Measurements from ENCODE around the gene BMP8B.
"Not testable (repeated sequence)": the region's sequence is repeated elsewhere in the genome, so short reads cannot be mapped to it uniquely, and the experiment has no call there.

BMP8B gene

GRCh38 chr1:39788758-39789570, at the start of gene BMP8B:
BMP8B (minus strand) TSS chr1:39788865; CDS start chr1:39788485, 380 bp downstream.
- DNase-seq (ENCODE audit: low spot score), result peak; percentile 22

GRCh38 chr1:39836595-39837110, 48.0 kb upstream of the BMP8B start:
- no peak for DNase-seq (ENCODE audit: low spot score)

DNA sequence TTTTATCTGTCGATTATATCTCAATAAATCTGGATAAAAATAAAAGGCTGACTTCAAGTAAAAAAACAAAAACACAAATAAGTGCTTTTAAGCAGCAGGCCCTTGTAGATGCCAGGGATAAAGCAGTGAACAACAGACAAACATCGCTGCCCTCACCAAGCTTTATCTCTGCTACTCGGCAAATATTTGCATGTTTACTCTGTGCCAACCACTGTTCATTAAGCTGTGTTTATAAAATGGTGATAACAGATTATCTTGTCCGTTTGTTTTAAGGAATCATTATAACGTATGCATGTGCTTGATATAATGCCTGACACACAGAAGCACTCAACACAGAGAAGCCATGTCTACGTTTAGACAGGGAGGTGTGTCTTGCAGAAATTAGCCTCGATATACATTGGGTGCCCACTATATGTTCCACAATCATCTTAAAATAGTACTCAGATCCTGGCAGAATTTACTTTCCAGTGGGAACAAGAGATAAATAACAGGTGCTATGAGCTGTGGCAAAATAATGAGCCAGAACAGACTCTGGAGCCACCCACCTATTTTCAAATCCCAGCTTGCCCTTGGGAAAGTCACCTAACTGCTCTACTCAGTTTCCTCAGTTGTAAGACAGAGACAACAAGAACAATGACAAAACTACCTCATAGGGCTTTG, 47.4 kb upstream of the BMP8B start:
- DNase-seq (ENCODE audit: low spot score), result no peak

- DNase-seq (ENCODE audit: low spot score), result no peak
Measured at GRCh38 chr1:39835110-39835509, 46.4 kb upstream of the BMP8B start.

DNA sequence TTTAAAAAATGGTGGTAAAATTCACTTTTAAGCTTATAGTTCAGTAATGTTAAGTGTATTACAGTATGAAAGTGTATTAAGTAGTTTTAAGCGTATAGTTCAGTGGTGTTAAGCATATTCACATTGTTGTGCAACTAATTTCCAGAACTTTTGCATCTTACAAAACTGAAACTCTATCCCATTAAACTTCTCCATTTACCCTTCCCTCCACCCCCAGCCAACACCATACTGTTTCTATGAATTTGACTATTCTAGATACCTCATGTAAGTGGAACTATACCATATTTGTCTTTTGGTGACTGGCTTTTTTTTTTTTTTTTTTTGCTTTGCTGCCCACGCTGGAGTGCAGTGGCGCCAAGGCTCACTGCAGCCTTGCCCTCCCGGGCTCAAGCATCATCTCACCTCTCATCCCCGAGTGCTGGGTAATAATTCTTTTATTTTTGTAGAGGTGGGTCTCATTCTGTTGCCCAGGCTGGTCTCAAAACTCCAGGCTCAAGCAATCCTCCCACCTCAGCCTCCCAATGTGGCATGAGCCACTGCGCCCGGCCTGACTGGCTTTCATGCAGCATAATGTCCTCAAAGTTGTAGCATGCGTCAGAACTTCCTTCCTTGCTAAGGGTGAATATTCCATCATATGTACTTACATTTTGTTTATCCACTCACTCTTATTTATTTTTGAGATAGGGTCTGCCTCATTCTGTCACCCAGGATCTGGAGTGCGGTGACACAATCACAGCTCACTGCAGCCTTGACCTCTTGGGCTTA, 45.1 kb upstream of the BMP8B start:
- DNase-seq (ENCODE audit: low spot score), result no peak

GRCh38 chr1:39833121-39833520, 44.5 kb upstream of the BMP8B start:
- no peak for DNase-seq (ENCODE audit: low spot score)

- DNase-seq (ENCODE audit: low spot score), result no peak
Measured at GRCh38 chr1:39832294-39832693, 43.6 kb upstream of the BMP8B start.

DNA sequence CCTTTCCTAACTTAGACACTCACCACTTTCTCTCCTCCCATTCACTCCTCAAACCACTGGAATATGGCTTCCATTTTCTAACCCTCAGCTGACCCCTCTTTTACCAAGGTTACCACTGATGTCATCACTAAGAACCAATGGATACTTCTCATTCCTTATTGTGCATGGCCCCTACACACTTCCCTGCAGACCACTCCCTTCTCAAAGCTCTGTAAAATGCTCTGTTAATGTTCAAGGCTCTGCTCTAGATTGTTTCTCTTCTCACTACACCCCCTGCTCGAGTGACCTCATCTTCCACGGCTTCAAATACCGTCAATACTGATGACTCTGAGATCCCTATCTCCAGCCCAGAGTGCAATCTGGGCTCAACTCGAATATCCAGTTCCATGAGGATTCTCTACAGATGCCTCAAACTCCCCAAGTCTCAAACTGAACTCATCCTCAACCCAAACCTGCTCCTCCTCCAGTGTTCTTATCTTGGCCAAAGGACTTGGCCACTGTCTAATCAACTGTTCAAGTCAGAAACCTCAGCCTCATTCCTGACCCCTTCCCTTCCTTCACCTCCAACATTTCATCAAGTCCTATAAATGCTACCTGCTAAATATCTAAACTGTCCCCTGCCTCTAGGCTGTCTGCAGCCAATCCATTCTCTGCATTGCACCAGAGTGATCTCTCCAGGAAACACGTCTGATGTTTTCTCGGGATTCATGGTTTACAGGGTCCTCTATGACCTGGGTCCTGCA, 41.3 kb upstream of the BMP8B start:
- no peak for DNase-seq (ENCODE audit: low spot score)

- DNase-seq (ENCODE audit: low spot score), result no peak
Measured at GRCh38 chr1:39828734-39829133, 40.1 kb upstream of the BMP8B start.

- not testable (repeated sequence) for DNase-seq (ENCODE audit: low spot score)
Measured at GRCh38 chr1:39828255-39828654, 39.6 kb upstream of the BMP8B start.

- DNase-seq (ENCODE audit: low spot score), result no peak
Measured at GRCh38 chr1:39827201-39827600, 38.5 kb upstream of the BMP8B start.

DNA sequence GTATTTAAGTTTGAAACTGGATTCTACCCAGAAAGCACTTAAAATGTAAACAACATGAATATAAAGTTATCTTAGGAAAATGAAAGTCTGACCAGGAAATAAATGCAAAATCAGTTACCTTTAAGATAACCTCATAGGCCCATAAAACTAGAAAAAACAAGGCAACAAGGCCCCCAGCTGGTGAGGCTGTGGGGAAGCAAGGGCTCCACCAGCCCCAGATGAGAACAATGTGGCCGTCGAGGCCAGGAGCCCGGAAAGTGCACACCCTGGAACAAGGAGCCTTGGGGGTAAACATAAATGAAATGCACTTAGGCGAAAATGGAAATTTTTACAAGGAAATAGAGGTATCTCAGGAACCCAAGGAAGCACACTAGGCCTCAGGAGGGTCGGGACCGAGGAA, 37.9 kb upstream of the BMP8B start:
- no peak for DNase-seq (ENCODE audit: low spot score)

DNA sequence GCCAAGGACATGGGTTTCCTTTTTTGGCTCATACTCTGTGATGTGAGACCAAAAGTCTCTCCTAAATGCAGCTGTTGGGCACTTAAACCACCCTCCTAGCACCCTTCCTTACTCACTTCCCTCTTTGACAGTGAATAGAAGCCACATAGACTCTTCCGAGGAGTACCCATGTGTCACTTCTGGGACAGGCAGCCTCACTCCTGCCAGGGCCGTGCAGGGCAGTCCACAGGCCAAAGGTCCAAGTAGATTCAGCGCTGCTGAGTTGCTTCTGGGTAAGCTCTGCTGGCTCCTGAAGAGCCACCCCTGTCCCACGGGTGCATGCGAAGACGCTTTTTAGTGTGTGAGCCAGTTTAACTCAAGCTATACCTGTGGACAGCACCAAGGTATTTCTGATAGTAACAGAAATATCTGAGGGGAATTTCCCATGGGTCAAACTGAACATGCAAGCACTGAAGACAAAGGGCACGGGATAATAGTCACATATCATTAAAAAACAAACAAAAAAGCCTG, 36.8 kb upstream of the BMP8B start:
- no peak for DNase-seq (ENCODE audit: low spot score)

DNA sequence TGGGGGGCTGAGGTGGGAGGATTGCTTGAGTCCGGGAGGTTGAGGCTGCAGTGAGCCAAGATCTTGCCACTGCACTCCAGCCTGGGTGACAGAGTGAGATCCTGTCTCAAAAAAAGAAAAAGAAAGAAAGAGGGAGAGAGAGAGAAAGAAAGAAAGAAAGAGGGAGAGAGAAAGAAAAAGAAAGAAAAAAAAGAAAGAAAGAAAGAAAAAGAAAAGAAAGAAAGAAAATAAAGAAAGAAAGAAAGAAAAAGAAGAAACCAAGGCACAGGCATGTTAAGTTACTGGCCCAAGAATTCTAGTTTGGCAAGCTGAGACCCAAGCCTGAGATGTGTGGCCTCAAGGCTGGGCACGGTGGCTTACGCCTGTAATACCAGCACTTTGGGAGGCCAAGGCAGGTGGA, 34.8 kb upstream of the BMP8B start:
- DNase-seq (ENCODE audit: low spot score), result not testable (repeated sequence)

DNA sequence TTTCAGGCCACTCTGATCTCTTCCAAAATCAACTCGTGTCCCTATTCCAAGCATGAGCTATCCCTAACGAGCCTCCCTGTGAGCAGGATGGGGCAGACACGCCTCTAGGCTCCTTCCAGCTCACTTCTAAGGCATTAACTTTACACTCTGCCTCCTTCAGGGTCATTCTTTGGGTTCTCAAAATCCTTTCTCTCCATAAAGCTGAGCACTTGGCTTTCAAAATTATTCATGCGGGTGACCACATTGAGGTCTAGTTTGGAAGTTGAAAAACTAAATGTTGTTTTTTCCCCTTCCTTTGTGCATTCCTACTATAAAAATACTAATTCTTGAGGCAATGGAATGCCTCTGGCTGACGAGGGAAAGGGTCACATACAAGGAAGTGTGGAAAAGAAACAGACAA, 33.5 kb upstream of the BMP8B start:
- no peak for DNase-seq (ENCODE audit: low spot score)

GRCh38 chr1:39819091-39819812, 30.6 kb upstream of the BMP8B start:
- no peak for DNase-seq (ENCODE audit: low spot score)

GRCh38 chr1:39818482-39818881, 29.8 kb upstream of the BMP8B start:
- DNase-seq (ENCODE audit: low spot score), result no peak

DNA sequence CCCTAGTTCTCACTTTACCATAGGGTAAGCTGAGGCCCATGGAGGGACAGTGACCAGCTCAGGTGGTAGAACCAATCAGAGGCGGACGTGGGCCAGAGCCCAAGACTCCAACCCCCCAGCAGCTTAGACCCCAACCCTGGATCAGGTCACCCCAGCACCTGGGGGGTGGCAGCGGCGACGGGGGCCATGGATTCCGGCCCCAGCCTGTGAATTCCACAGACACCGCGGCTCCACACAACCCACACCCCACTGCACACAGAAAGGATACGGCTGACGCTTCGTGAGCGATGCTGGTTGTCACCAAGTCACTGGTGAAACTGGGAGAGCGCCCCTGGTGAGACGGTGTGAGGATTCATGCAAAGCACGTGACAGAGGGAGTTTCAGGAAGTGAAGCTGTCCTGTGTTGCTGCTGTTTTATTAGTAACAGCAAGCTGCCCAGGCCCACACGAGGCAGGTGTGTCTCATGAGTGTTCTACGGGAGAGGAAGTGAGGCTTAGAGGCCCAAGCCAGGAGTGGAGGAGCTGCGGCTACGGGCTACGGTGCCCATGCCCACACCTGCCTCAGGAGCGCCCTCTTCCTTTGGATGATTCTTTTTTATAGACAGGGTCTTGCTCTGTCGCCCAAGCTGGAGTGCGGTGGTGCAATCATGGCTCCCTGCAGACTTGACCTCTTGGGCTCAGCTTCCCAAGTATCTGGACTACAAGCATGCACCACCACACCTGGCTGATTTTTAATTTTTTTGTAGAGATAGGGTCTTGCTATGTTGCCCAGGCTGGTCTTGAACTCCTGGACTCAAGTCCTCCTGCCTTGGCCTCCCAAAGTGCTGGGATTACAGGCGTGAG, 28.6 kb upstream of the BMP8B start:
- peak; percentile 71 for DNase-seq (ENCODE audit: low spot score)

DNA sequence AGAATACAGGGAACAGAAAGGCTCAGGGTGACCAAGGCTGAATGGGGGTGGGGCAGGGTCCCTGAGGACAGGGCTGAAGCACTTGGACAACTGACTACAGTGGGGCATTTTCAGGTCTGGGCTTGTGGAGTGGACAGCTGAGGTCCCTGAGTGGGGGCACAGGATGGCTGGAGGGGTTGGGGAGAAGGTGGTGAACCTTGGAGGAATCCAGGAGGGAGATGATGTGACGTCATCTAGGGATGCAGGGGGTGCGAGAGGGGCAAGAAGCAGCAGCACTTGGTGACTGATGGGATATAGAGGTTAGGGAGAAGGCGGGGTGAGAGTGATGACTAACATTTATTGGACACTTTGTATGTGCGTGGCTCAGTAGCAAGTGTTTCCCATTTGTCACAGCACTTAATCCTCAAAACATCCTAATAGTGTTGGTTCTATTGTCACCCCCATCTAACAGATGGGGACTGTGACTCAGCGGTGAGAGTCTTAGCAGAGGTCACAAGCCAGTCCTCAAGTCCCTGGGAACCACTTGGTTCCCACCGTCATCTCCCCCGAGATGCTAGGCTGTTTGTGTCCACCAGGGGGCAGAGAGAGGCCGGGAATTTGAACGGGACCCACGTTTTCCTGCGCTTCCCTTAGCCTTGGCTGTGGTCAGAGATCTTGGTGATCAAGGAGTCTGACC, 27.9 kb upstream of the BMP8B start:
- peak; percentile 55 for DNase-seq (ENCODE audit: low spot score)

Measured in pons (tissue), 1 donor.